B cell (primary cell): ENCODE data around the gene OR9Q1. TPM values are rescaled to one million over a fixed set of nuclear protein-coding genes. Genes with fewer than 3 reads are reported as not detected.

Experiments
- ATAC-seq: fragments of 200-7000 bp; cut with Tn5 transposase; one replicate; pipeline ENCODE4 v1.10.0; 2021; ENCODE audit warnings: low read depth, mild to moderate bottlenecking, moderate number of reproducible peaks, moderate library complexity
- CTCF ChIA-PET: fragments of 350-600 bp; sonication (Branson Sonifier 250); formaldehyde crosslinking; loops from one replicate; lab custom pipeline; 2021; ENCODE audit warnings: antibody characterized with exemption, inconsistent platforms; lab: Charles Lee
- POLR2A ChIA-PET: fragments of 350-600 bp; sonication (Branson Sonifier 250); formaldehyde crosslinking; loops from one replicate; lab custom pipeline; 2021; ENCODE audit warnings: antibody characterized with exemption; lab: Charles Lee
- DNase-seq: peaks from one replicate; pipeline ENCODE4 v3.0.0; 2013
- H2AFZ ChIP-seq: 2 replicates; pipeline ENCODE4 v1.6.1; 2012; ENCODE audit warnings: mild to moderate bottlenecking, low read depth, low read length; ENCODE audit not compliant: insufficient read depth, poor library complexity, severe bottlenecking
- H3K27ac ChIP-seq, 2 donors: 1 replicate in 1 of 2; 2 replicates in 1 of 2; pipeline ENCODE4 v1.5.1; 2012 to 2013; ENCODE audit warnings: low read length in 2 of 2, mild to moderate bottlenecking in 2 of 2, moderate library complexity in 1 of 2
- H3K27me3 ChIP-seq, 4 experiments: fragments of 200-600 bp in 1 of 4; sonication (generic) in 1 of 4; replicated peaks in 1 of 4; 1 replicate in 2 of 4; 2 replicates in 2 of 4; pipeline versions ENCODE4 v1.6.1 to v1.7.0; 2013 to 2016; ENCODE audit warnings: low read length in 3 of 4, mild to moderate bottlenecking in 2 of 4, mixed read lengths in 1 of 4, moderate library complexity in 1 of 4; ENCODE audit not compliant: insufficient read depth in 4 of 4, control insufficient read depth in 3 of 4; ENCODE audit errors: control extremely low read depth in 1 of 4
- H3K36me3 ChIP-seq, 2 experiments: replicated peaks in 1 of 2; 1 replicate in 1 of 2; 2 replicates in 1 of 2; pipeline versions ENCODE4 v1.6.1 to v1.7.1; 2013; ENCODE audit warnings: low read length in 1 of 2; ENCODE audit not compliant: insufficient read depth in 2 of 2, control insufficient read depth in 1 of 2; ENCODE audit errors: control extremely low read depth in 1 of 2, extremely low read depth in 1 of 2
- H3K4me1 ChIP-seq, 2 donors: fragments of 200-600 bp in 1 of 2; sonication (generic) in 1 of 2; 1 replicate in 1 of 2; 2 replicates in 1 of 2; pipeline versions ENCODE4 v1.5.1 to v1.6.1; 2013 to 2017; ENCODE audit warnings: low read length in 2 of 2; ENCODE audit not compliant: control insufficient read depth in 2 of 2, insufficient read depth in 2 of 2
- H3K4me2 ChIP-seq: replicated peaks from 2 replicates; pipeline ENCODE3; 2012; ENCODE audit warnings: mild to moderate bottlenecking, low read depth, low read length; ENCODE audit not compliant: poor library complexity, severe bottlenecking
- H3K4me3 ChIP-seq, 5 experiments: fragments of 200-600 bp in 1 of 5; sonication (generic) in 1 of 5; 1 replicate in 3 of 5; 2 replicates in 2 of 5; pipeline versions ENCODE4 v1.5.1 to v1.7.0; 2011 to 2016; ENCODE audit warnings: low read length in 4 of 5, mild to moderate bottlenecking in 4 of 5, low read depth in 2 of 5, control low read depth in 1 of 5, moderate library complexity in 1 of 5; ENCODE audit not compliant: insufficient read depth in 1 of 5; ENCODE audit errors: control extremely low read depth in 1 of 5, extremely low read depth in 1 of 5
- H3K79me2 ChIP-seq: fragments of 200-600 bp; sonication (generic); one replicate; pipeline ENCODE4 v1.6.0; 2016; ENCODE audit warnings: low read length; ENCODE audit not compliant: control insufficient read depth, insufficient read depth
- H3K9ac ChIP-seq: fragments of 200-600 bp; sonication (generic); 2 replicates; pipeline ENCODE4 v1.6.1; 2017; ENCODE audit warnings: mild to moderate bottlenecking, low read length, moderate library complexity
- H3K9me3 ChIP-seq, 3 donors: one replicate each; pipeline versions ENCODE4 v1.6.1 to v1.7.1; 2013; ENCODE audit warnings: low read length in 2 of 3; ENCODE audit not compliant: control insufficient read depth in 2 of 3, insufficient read depth in 1 of 3; ENCODE audit errors: control extremely low read depth in 1 of 3
- H4K20me1 ChIP-seq: 2 replicates; pipeline ENCODE4 v1.6.0; 2012; ENCODE audit warnings: mild to moderate bottlenecking, low read length; ENCODE audit not compliant: insufficient read depth, control insufficient read depth, poor library complexity, severe bottlenecking
- H3K27ac Mint-ChIP-seq: one replicate; pipeline ENCODE4 v1.8.0; 2021; ENCODE audit warnings: mixed read lengths
- H3K27me3 Mint-ChIP-seq: one replicate; pipeline ENCODE4 v1.8.0; 2021; ENCODE audit warnings: mixed read lengths
- H3K4me1 Mint-ChIP-seq: one replicate; pipeline ENCODE4 v1.8.0; 2021; ENCODE audit warnings: mixed read lengths
- H3K4me3 Mint-ChIP-seq: one replicate; pipeline ENCODE4 v1.8.0; 2021; ENCODE audit warnings: mixed read lengths
- H3K9me3 Mint-ChIP-seq: one replicate; pipeline ENCODE4 v1.8.0; 2022; ENCODE audit warnings: mixed read lengths; ENCODE audit not compliant: insufficient read depth
- CTCF ChIP-seq: fragments of 200-600 bp; IDR thresholded peaks from one replicate; pipeline ENCODE4 v1.8.0; 2022; ENCODE audit warnings: antibody characterized with exemption, mild to moderate bottlenecking
- EZH2 ChIP-seq: IDR thresholded peaks from 2 replicates; pipeline ENCODE4 v1.6.1; 2012; ENCODE audit warnings: borderline replicate concordance, low read depth, mild to moderate bottlenecking, moderate library complexity, low read length; ENCODE audit not compliant: insufficient read depth, poor library complexity, severe bottlenecking
- WGBS: methylation state at CpG from one replicate; pipeline ENCODE4 v1.1.5; 2013; ENCODE audit warnings: missing lambda C conversion rate; ENCODE audit not compliant: insufficient coverage; 5-methylcytosine and 5-hydroxymethylcytosine counted together
- intact Hi-C: fragments of 100-400 bp; cut with micrococcal nuclease; formaldehyde crosslinking; loops from one replicate; pipeline ENCODE4 v1.10.0; 2022
- polyA plus RNA-seq: library from polyadenylated mRNA; depleted of rRNA; stranded (reverse); fragments of >200 nt; gene quantifications from 2 replicates; pipeline ENCODE4 v1.2.3, GENCODE V29; 2012
- total RNA-seq, 2 donors: library from RNA; stranded (reverse); fragments of 120-200 nt in 1 of 2; gene quantifications; 1 replicate in 1 of 2; 2 replicates in 1 of 2; pipeline versions ENCODE4 v1.2.3 to v1.2.4, GENCODE V29; 2013 to 2022

OR9Q1 gene
- total and polyA plus RNA-seq, 2 donors (not counting 1 experiment from before 2014, with no cell fraction given), result not detected

- POLR2A ChIA-PET, result no interaction called here
Observed at GRCh38 chr11:58179648-58180047, 156.0 kb downstream of the OR9Q1 start.

GRCh38 chr11:58186938-58187337, 163.3 kb downstream of the OR9Q1 start:
- Mint-ChIP-seq H3K9me3 (no peaks in the 10 kb centered on the region), H3K27me3 (peaks cover 10% of the 10 kb centered on the region), H3K27ac (no peak overlapping the region), H3K4me3 (no peak overlapping the region), H3K4me1 (no peaks in the 10 kb centered on the region)
- DNase-seq (no peak), ATAC-seq (no peak)
- Histone ChIP-seq H3K4me1 (no peaks in the 10 kb centered on the region), H3K9ac (no peak overlapping the region), H2AFZ (no peak overlapping the region), H3K9me3 (no peaks in the 10 kb centered on the region), H3K4me2 (no peak overlapping the region), H4K20me1 (no peaks in the 10 kb centered on the region), H3K36me3 (no peaks in the 10 kb centered on the region), H3K27me3 (no peaks in the 10 kb centered on the region), H3K79me2 (no peaks in the 10 kb centered on the region), H3K4me3 (no peak overlapping the region), H3K27ac (no peak overlapping the region)
- ChIA-PET CTCF (no interaction called here), POLR2A (no interaction called here)
- WGBS, result no CpG with 5 or more reads among the region's 4 CpGs
- intact Hi-C loops, result no loop called here
- TF ChIP-seq CTCF (no peak), EZH2 (no peak)

More at GRCh38 chr11:58179648-58180047, 156.0 kb downstream of the OR9Q1 start:
- Histone ChIP-seq H3K4me3 (no peak overlapping the region), H3K4me1 (no peaks in the 10 kb centered on the region), H3K36me3 (no peaks in the 10 kb centered on the region), H3K4me2 (no peak overlapping the region), H2AFZ (no peak overlapping the region), H3K9me3 (no peaks in the 10 kb centered on the region), H3K27ac (no peak overlapping the region), H3K27me3 (no peaks in the 10 kb centered on the region), H4K20me1 (no peaks in the 10 kb centered on the region), H3K79me2 (no peaks in the 10 kb centered on the region), H3K9ac (no peak overlapping the region)
- WGBS, result 97% methylated on average over 6 of the region's 7 CpGs
- Mint-ChIP-seq H3K4me3 (no peak overlapping the region), H3K4me1 (no peaks in the 10 kb centered on the region), H3K9me3 (no peaks in the 10 kb centered on the region), H3K27me3 (peaks cover 33% of the 10 kb centered on the region), H3K27ac (no peak overlapping the region)
- intact Hi-C loops, result no loop called here
- CTCF ChIA-PET, result no interaction called here
- TF ChIP-seq CTCF (no peak), EZH2 (no peak)
- DNase-seq (no peak), ATAC-seq (no peak)
